Upper lobe of left lung (tissue), 4 donors: ENCODE results near the gene TNS3.

Experiments used
- CTCF ChIP-seq, 6 experiments: fragments of 450-650 bp in 4 of 6; fragments of 200-600 bp in 2 of 6; sonication (generic) in 2 of 6; IDR thresholded peaks; one replicate each; pipeline ENCODE4 v1.5.1; 2016 to 2019; ENCODE audit warnings: antibody characterized with exemption in 6 of 6
- EP300 ChIP-seq, 4 donors: sonication (generic); formaldehyde crosslinking; IDR thresholded peaks; one replicate each; pipeline ENCODE4 v1.5.1; 2017; ENCODE audit warnings: antibody characterized with exemption in 4 of 4, control low read depth in 2 of 4
- POLR2A ChIP-seq, 4 donors: fragments of 450-650 bp; IDR thresholded peaks; one replicate each; pipeline ENCODE4 v1.5.1; 2016 to 2017; ENCODE audit warnings: antibody characterized with exemption in 4 of 4, mild to moderate bottlenecking in 2 of 4
- POLR2AphosphoS5 ChIP-seq, 2 donors: sonication (generic); formaldehyde crosslinking; IDR thresholded peaks; one replicate each; pipeline ENCODE4 v1.5.1; 2017; ENCODE audit warnings: antibody characterized with exemption in 2 of 2

DNA sequence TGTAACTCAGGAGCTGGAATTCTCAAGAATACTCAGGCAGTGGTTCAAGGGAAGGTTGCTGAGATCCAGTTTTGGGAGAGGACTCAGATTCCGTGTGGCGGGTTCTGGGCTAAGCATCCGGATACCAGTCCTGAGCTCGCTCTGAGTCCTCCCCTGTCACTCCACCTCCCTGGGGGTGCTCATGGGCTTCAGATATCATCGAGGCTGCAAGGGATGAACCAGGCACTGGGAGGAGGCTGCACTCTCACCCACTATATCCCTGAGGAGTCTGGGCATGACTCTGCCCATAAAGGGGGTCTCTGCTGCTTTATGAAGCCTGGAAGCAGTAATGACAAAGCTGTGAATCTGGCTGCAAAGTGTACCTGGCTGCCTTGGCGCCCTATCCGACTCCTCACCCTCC, 188.5 kb downstream of the TNS3 start:
- TF ChIP-seq POLR2A (IDR thresholded peaks at IDR 0.05) (no peak), POLR2AphosphoS5 (IDR thresholded peaks at IDR 0.05) (no peak), EP300 (IDR thresholded peaks at IDR 0.05) (no peak), CTCF (IDR thresholded peaks at IDR 0.05) (no peak)
